Upper lobe of left lung (tissue), 4 donors: ENCODE data around the gene DLG4.

ENCODE experiments used
- CTCF ChIP-seq, 6 experiments: fragments of 450-650 bp in 4 of 6; fragments of 200-600 bp in 2 of 6; sonication (generic) in 2 of 6; IDR thresholded peaks; one replicate each; pipeline ENCODE4 v1.5.1; 2016 to 2019; ENCODE audit warnings: antibody characterized with exemption in 6 of 6
- EP300 ChIP-seq, 4 donors: sonication (generic); formaldehyde crosslinking; IDR thresholded peaks; one replicate each; pipeline ENCODE4 v1.5.1; 2017; ENCODE audit warnings: antibody characterized with exemption in 4 of 4, control low read depth in 2 of 4
- POLR2A ChIP-seq, 4 donors: fragments of 450-650 bp; IDR thresholded peaks; one replicate each; pipeline ENCODE4 v1.5.1; 2016 to 2017; ENCODE audit warnings: antibody characterized with exemption in 4 of 4, mild to moderate bottlenecking in 2 of 4
- POLR2AphosphoS5 ChIP-seq, 2 donors: sonication (generic); formaldehyde crosslinking; IDR thresholded peaks; one replicate each; pipeline ENCODE4 v1.5.1; 2017; ENCODE audit warnings: antibody characterized with exemption in 2 of 2

- TF ChIP-seq CTCF (IDR thresholded peaks at IDR 0.05): no peak
- TF ChIP-seq POLR2AphosphoS5 (IDR thresholded peaks at IDR 0.05): no peak
- TF ChIP-seq POLR2A (IDR thresholded peaks at IDR 0.05): no peak
- TF ChIP-seq EP300 (IDR thresholded peaks at IDR 0.05): no peak
Observed at GRCh38 chr17:7147772-7148171, 71.9 kb downstream of the DLG4 start.
